OCI-M1 (cell line): ENCODE measurements around the gene ALG6.

Experiments used
- DNase-seq: peaks from one replicate; lab custom pipeline; 2025; lab: John Stamatoyannopoulos, UW

ALG6 gene

DNA sequence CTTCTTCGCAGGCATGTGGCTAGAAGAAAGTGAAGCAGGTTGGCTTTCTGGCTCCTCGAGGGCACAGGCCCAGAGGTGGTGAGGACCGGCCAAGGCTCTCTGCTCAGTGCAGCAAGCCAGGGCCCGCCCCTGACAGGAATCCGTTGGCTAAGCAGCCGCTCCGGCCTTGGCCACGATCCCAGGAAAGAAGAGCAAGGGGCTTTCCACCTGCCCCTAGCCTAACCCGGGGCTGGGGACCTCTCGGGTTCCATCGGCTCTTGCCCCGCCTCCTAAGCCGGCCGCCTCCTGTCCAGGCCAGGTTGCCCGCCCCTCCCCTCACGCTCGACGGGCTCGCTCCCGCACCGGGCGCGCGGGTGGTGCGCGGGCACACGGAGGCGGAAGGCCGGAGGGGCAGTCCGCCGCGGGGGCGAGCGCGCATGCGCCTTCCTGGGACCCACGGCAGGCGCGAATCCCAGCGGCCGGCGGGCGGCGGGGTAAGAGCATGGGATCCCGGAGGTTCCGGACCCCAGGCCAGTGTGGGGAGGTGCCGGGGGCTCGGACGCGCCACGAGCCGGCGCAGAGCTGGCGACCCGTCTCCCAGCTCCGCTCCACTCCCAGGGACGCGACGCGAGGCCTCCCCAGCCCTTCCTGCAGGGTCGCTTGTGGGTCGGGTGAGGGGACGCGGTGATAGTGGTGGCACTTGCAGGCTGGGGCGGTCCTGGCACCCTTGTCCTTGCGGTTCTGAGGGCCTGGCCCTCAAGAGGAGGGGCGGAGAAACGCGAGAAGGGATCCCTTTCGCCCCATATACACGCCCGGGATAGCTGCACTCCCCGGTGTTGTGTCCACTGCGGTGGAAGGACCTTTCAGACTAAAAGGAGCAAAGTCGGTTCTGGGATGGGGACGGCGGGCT, at the start of gene ALG6:
ALG6 (plus strand) TSS at position 413 of the 889 bp plus-strand sequence. CDS start 3,351 bp downstream, outside the sequence.
- peak; percentile 97 for DNase-seq

- no peak for DNase-seq
Measured at GRCh38 chr1:63317817-63318152, 49.6 kb upstream of the ALG6 start.

DNA sequence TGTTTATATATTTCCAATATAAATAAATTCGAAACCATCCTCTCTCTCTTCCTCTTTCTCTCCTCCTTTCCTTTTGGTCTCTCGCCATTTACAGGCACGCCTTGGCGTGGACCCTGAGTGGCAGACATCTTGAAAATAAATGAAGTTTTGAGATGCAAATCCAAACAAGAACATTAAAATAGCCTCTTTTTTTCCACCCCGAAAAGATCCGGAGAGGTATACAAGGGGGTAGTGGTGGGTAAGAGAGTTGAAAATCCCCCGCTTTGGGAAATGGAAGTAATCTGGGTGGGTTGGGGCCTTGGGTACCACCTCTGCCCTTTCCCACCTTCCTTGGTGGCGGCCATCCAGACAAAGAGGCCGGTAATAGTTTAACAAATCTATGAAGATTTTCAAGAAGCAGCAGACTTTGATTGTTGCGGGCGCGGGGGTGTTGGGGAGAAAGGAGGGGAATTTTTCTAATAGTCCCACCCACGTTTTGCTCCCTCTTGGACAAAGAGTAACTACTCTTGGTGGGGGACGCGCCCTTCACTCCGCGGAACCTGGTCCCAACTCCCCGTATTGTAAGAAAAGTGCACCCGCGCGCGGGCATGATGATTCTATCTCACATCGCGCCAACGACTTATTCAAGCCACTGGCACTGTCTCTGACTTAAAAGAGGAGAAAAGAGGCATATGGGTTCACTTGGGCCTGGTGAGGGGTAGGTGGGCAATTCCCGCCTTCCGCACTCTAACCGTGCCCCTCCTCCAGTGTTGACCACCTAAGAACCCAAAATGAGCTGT, 49.0 kb upstream of the ALG6 start:
- no peak for DNase-seq

DNA sequence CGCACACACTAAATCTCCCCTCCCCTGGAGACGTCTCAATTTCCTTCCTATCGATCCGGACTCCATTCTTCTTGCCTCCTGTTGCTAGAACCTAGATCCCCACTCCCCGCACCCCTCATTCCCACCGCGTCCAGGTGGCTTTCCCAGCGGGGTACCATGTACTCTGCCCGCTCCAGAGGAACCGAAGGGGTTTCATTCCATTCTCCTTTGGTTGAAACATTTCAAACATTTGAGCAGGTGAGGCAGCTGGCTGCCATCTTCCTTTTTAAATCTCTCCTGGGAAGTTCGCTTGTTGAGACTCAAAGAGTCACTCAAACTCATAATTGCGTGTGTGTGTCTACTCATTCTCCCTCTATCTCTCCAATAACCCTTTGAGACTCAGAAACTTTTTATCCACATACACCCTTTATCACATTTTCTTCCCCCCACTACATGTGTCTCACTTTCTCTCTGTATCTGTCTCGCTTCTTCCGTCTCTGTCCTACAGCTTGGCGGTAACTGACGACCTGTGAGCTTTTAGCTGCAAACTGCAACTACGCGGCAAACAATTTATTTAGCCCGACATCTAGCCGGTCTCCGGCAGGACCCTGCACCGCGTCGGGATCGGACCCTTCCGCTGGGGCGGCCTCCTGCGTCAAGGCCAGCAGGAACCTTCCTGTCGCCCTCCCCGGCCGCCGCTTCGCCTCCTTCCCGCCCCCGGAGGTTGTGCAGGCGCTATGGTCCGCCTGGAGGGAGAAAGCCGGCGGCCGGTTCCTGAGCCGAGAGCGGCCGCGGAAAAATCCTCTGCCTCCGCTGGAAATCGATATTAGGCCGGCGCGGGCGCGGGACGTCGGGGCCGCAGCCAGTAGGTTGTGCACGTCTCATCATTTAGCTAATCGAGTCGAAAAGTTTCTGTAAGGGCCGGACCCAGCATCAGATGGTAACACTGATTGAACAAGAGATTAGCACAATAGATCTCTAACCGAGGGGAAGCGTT, 48.1 kb upstream of the ALG6 start:
- DNase-seq: no peak

DNA sequence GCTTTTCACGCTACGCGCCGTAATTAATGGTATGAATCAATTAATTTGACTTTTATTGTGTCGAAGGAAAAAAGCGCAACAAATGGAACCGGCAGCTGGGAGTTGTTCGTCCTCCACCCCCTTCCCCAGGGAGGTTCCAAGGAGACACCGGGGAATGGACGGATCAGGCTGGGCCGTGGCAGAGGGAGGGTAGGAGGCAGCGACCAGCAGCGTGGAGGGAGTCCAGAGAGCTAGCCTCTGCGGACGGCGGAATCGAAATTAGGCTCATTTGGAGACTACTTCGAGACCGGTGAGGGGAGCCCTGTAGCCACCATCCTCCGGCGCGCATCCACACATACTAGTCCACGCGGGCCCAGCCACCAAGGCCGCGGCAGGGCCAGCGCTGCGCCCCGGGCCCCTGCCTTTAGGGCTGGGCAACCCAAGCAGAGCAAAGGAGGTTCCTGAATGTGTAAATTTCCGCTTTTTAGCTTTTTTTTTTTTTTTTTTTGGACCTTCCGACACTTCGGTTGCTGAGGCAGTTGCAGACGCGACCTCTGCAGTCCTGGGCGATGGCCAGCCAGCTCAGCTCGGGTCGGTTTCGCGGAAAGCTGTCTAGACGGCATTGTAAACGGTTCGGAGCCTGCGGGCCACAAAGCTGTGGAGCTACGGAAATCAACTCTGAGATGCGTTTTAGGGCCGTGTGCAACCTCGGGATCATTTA, 47.3 kb upstream of the ALG6 start:
- DNase-seq: no peak

DNA sequence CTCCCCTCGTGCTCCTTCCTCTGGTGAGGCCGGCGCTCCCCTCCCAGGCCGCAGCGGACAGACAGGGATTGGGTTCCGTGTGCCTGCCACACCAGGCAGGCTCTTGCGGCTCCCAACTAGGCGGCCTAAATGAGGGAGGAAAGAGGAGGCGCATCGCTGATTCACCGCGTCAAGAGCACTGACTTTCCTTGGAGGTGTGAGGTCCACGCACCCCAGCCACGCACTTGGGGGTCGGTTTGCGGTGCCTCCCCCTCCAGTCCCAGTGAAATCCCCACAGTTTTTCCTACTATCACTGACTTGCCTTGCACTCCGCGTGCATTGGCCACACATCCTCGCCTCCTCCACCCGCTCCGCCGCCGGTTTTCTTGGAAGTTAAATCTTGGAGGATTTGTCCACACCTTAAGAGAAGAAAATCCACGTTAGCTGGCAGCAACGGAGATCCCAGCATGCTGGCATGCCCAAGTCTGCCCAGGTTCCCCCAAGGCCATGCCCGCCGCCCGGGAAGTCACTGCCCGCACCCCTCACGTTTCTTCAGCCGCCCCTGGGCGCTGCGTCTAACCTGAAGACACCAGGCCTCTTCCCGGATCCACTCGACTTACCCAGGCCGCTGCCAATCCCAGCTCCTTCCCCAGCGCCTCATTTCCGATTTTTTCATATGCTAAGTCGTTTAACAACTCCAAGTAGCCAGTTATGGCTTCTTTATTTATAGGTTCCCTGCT, 46.2 kb upstream of the ALG6 start:
- no peak for DNase-seq

- no peak for DNase-seq
Measured at GRCh38 chr1:63321785-63322113, 45.7 kb upstream of the ALG6 start.

DNA sequence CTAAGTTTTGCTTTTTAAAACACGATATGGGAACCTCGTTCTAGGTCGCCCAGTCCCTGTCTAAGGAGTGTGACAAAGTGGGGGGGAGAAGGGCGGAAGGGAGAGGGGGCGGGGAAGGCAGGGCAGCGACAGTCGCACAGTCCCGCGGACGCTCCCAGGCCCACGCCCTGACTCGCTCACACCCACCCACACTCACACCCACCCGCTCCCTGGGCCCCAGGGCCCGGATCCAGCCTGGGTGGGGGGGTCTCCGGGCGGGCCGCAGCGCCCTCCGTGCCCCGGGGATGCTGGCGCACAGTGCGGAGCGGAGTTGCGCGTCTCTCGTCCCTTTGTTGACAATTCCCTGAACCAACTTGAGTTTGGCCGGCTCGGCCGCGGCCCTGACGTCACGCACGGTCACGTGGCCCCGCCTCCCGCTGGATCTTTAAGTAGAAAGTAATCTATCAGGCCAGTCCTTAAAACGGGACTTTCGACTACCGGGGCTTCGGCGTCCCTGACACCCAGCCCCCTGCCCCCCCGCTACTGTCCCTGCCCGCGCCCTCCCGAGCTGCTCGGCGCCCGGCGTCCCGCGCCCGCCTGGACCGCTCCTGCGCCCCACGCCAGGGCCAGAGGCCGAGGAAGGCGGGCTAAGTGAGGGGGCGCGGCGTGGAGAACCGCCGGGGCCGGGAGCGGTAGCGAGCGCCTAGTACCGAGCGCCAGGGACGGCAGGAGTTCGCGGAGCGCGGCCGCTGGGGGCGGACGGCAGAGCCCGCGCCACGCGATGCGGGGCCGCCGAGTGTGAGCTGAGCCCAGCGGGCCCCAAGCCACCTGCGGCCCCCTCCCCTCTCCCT, 45.1 kb upstream of the ALG6 start, which contains the start of gene FOXD3:
FOXD3 (plus strand) TSS at position 454 of the 830 bp plus-strand sequence. CDS start 492 bp downstream, outside the sequence.
- no peak for DNase-seq

DNA sequence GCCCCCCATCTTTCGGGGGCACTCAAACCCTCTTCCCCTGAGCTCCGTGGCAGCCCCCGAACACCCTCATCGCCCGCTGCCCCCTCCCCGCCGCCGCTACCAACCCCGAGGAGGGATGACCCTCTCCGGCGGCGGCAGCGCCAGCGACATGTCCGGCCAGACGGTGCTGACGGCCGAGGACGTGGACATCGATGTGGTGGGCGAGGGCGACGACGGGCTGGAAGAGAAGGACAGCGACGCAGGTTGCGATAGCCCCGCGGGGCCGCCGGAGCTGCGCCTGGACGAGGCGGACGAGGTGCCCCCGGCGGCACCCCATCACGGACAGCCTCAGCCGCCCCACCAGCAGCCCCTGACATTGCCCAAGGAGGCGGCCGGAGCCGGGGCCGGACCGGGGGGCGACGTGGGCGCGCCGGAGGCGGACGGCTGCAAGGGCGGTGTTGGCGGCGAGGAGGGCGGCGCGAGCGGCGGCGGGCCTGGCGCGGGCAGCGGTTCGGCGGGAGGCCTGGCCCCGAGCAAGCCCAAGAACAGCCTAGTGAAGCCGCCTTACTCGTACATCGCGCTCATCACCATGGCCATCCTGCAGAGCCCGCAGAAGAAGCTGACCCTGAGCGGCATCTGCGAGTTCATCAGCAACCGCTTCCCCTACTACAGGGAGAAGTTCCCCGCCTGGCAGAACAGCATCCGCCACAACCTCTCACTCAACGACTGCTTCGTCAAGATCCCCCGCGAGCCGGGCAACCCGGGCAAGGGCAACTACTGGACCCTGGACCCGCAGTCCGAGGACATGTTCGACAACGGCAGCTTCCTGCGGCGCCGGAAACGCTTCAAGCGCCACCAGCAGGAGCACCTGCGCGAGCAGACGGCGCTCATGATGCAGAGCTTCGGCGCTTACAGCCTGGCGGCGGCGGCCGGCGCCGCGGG, 44.2 kb upstream of the ALG6 start:
- DNase-seq: no peak

- DNase-seq: no peak
Measured at GRCh38 chr1:63323865-63324778, 43.3 kb upstream of the ALG6 start.

- no peak for DNase-seq
Measured at GRCh38 chr1:63324779-63325119, 42.7 kb upstream of the ALG6 start.

DNA sequence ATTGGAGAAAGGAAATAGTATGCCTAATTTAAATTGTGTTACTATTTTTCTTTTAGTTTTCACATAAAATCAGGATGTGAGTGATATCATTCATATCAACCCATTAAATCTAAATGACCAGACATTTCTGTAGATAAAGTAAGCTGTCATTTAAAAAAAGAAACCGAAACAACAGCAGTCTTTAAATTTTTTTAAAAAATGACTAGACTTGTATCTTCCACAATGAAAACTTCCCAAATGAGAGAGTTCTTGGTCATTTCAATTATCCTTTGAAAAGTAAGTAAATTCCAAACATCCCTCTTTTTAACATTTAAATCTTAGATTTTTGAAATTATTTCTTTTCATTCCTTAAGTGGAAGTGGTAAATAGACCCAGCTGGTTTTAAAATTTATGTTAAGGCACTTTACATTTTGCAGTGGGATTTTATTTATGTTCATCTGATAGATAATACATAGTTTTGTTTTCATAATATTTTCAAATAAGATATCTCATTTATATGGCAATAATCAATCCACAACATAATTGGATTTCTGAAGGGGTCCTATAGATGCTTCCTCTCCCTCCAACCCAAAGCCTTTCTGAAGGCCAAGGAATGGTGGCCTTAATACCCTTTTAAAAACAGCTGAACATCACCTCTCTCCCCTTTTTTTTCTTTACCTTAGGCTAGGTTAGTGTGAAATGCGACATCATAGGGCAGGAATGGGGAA, 42.0 kb upstream of the ALG6 start:
- DNase-seq: peak; percentile 28

DNA sequence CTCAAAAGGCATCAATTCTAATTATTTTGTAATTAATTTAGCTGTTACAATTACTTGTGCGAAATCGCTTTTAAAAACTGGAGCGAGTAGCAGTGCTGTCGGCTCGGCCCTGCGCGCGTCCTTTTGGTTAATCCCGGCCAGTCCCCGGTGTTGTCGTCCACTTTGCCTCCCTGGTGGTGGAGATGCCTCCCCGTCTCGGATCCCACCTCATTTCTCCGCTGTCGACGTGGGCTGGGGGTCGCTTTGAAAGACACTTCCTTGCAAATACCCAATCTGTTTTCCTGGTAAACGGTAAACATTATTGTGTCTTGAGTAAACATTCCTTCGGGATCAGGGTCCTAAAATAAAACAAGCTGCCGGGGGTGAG, 41.3 kb upstream of the ALG6 start:
- no peak for DNase-seq

DNA sequence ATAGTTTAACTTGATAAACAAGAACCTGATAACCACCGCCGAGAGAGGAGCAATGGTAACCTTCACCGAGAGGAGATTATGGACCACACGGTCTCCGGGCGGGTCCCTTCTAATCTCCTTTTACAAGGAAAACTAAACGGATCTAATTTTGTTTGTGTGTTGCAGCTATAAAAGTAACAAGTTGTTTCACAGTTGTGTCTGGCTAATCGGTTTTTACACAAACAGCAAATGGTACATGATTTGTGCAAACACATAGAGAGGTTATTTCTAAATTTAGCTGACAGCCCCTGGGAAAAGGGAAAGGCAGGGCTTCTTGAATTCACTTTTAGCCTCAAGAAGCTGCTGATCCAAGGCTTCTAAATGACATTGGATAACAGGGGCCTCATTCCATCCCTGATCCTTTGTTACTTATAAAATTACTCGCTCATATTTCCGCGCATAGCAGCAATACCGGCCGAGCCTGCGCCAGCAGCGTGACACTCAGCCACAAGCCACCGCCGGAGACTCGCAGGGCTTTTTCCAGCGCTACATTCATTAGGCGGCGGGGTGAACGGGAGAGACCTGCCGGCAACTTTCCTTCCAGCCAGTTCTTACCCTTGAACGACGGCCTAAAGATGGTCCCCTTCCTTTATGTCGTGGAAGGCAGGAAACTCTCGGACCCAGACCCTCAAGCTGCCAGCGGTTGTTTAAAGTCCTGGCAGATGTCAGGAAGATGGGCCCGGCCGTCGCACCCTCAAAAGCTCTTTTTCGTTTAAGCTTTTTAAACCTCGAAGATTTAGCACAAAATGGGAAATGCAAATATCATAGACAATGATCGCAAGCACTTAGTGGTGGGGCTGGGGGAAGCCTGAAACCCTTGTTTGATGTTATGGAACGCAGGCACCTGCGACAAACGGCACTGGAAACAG, 40.7 kb upstream of the ALG6 start:
- DNase-seq: peak; percentile 43

GRCh38 chr1:63327417-63328054, 39.9 kb upstream of the ALG6 start:
- peak; percentile 84 for DNase-seq

GRCh38 chr1:63328122-63328521, 39.3 kb upstream of the ALG6 start:
- DNase-seq: no peak
